ENCODE measurements around the gene PRELP. TPM values are rescaled to one million over a fixed set of nuclear protein-coding genes. Genes with fewer than 3 reads are reported as not detected.

PRELP gene
- total RNA-seq, 1 donor from 2014 or later, result 0.07 TPM

DNA sequence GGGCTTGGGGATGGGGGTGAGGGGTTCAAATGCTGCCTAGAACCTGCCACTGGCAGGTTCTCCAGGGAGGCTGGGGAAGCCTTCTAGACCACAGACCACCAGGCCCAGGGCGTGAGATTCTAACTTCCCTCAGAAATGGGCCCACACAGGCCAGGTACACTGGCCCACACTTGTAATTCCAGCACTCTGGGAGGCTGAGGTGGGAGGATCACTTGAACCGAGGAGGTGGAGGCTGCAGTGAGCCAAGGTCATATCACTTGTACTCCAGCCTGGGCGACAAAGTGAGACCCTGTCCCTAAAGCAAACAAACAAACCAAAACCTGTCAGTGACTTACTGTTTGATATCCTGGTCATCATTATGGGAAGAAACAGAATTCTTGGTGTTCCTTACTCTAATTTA lies 50.1 kb downstream of the PRELP start:
- no peak overlapping the region for H3K4me3 ChIP-seq (ENCODE audit: insufficient read depth, low read depth, low read length)
- Mint-ChIP-seq H3K9me3 (ENCODE audit: unreplicated experiment) (no peaks in the 10 kb centered on the region), H3K27me3 (ENCODE audit: low read depth, unreplicated experiment) (peaks cover 4% of the 10 kb centered on the region), H3K4me3 (ENCODE audit: unreplicated experiment) (no peak overlapping the region), H3K36me3 (ENCODE audit: low read depth, unreplicated experiment) (peaks cover 1% of the 10 kb centered on the region), H3K4me1 (ENCODE audit: low read depth, unreplicated experiment) (peaks cover 8% of the 10 kb centered on the region), H3K27ac (ENCODE audit: unreplicated experiment) (no peak overlapping the region)
- no peak overlapping the region for H3K27ac ChIP-seq (ENCODE audit: low read depth, low read length)
- no peaks in the 10 kb centered on the region for H3K79me2 ChIP-seq (ENCODE audit: insufficient read depth, low read length)
- H4K20me1 ChIP-seq (ENCODE audit: insufficient read depth, low read length), result no peaks in the 10 kb centered on the region
- no peaks in the 10 kb centered on the region for H3K9me3 ChIP-seq (ENCODE audit: insufficient read depth, low read depth, low read length)
- H2AFZ ChIP-seq (ENCODE audit: low read depth, low read length), result no peak overlapping the region
- peaks cover 21% of the 10 kb centered on the region for H3K4me1 ChIP-seq (ENCODE audit: insufficient read depth, low read length)
- no peak overlapping the region for H3K4me2 ChIP-seq (ENCODE audit: low read length)
- no peak overlapping the region for H3K9ac ChIP-seq (ENCODE audit: low read length)
- FAIRE-seq (no peak), DNase-seq (ENCODE audit: low read depth) (no peak)
- H3K36me3 ChIP-seq (ENCODE audit: insufficient read depth, low read length), result no peaks in the 10 kb centered on the region
- no peaks in the 10 kb centered on the region for H3K27me3 ChIP-seq (ENCODE audit: insufficient read depth, low read length)
- TF ChIP-seq EZH2 (IDR thresholded peaks at IDR 0.05; ENCODE audit: insufficient read depth, low read length) (no peak), CTCF (IDR thresholded peaks at IDR 0.05; ENCODE audit: insufficient read depth, low read depth, low read length) (no peak)

DNA sequence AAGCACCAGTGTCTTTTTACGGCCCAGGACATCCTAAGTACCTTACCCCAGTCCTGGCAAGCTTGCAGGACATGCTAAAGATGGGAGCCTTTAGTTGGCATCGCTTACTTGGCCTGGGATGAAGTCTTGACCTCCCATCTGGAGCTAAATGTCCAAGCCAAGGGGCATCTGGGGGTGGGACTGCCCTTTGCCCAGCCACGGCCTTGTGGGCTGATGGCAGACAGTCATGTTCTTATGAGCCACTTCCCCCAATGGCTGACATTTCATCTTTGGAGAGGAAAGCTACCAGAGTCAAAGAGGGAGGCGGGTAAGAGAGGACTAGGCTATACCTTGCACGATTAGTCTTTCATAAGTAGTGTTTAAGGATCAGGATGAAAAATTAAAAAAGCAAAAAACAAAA lies 50.5 kb downstream of the PRELP start:
- H3K4me3 Mint-ChIP-seq (ENCODE audit: unreplicated experiment), result no peak overlapping the region
- no peaks in the 10 kb centered on the region for H3K9me3 Mint-ChIP-seq (ENCODE audit: unreplicated experiment)
- no peak for TF ChIP-seq EZH2 (IDR thresholded peaks at IDR 0.05; ENCODE audit: insufficient read depth, low read length)
- no peak for TF ChIP-seq CTCF (IDR thresholded peaks at IDR 0.05; ENCODE audit: insufficient read depth, low read depth, low read length)
- H3K79me2 ChIP-seq (ENCODE audit: insufficient read depth, low read length), result no peaks in the 10 kb centered on the region
- no peaks in the 10 kb centered on the region for H3K36me3 ChIP-seq (ENCODE audit: insufficient read depth, low read length)
- no peak overlapping the region for H3K4me2 ChIP-seq (ENCODE audit: low read length)
- H3K36me3 Mint-ChIP-seq (ENCODE audit: low read depth, unreplicated experiment), result peaks cover 1% of the 10 kb centered on the region
- H3K4me1 Mint-ChIP-seq (ENCODE audit: low read depth, unreplicated experiment), result peaks cover 8% of the 10 kb centered on the region
- no peak overlapping the region for H3K4me3 ChIP-seq (ENCODE audit: insufficient read depth, low read depth, low read length)
- H3K27me3 ChIP-seq (ENCODE audit: insufficient read depth, low read length), result no peaks in the 10 kb centered on the region
- H3K27ac Mint-ChIP-seq (ENCODE audit: unreplicated experiment), result no peak overlapping the region
- H3K9me3 ChIP-seq (ENCODE audit: insufficient read depth, low read depth, low read length), result no peaks in the 10 kb centered on the region
- FAIRE-seq (no peak), DNase-seq (ENCODE audit: low read depth) (no peak)
- H3K27ac ChIP-seq (ENCODE audit: low read depth, low read length), result no peak overlapping the region
- peaks cover 16% of the 10 kb centered on the region for H3K4me1 ChIP-seq (ENCODE audit: insufficient read depth, low read length)
- no peak overlapping the region for H3K9ac ChIP-seq (ENCODE audit: low read length)
- H3K27me3 Mint-ChIP-seq (ENCODE audit: low read depth, unreplicated experiment), result peaks cover 4% of the 10 kb centered on the region
- H4K20me1 ChIP-seq (ENCODE audit: insufficient read depth, low read length), result no peaks in the 10 kb centered on the region
- H2AFZ ChIP-seq (ENCODE audit: low read depth, low read length), result no peak overlapping the region

- Histone ChIP-seq H3K9ac (ENCODE audit: low read length) (no peak overlapping the region), H3K36me3 (ENCODE audit: insufficient read depth, low read length) (no peaks in the 10 kb centered on the region), H4K20me1 (ENCODE audit: insufficient read depth, low read length) (no peaks in the 10 kb centered on the region), H3K4me3 (ENCODE audit: insufficient read depth, low read depth, low read length) (no peak overlapping the region), H3K79me2 (ENCODE audit: insufficient read depth, low read length) (no peaks in the 10 kb centered on the region), H3K9me3 (ENCODE audit: insufficient read depth, low read depth, low read length) (no peaks in the 10 kb centered on the region), H3K27me3 (ENCODE audit: insufficient read depth, low read length) (no peaks in the 10 kb centered on the region), H2AFZ (ENCODE audit: low read depth, low read length) (no peak overlapping the region), H3K4me1 (ENCODE audit: insufficient read depth, low read length) (peaks cover 12% of the 10 kb centered on the region), H3K27ac (ENCODE audit: low read depth, low read length) (no peak overlapping the region), H3K4me2 (ENCODE audit: low read length) (no peak overlapping the region)
- no peak overlapping the region for H3K27ac Mint-ChIP-seq (ENCODE audit: unreplicated experiment)
- H3K36me3 Mint-ChIP-seq (ENCODE audit: low read depth, unreplicated experiment), result peaks cover 1% of the 10 kb centered on the region
- no peak for TF ChIP-seq CTCF (IDR thresholded peaks at IDR 0.05; ENCODE audit: insufficient read depth, low read depth, low read length)
- TF ChIP-seq EZH2 (IDR thresholded peaks at IDR 0.05; ENCODE audit: insufficient read depth, low read length), result no peak
- FAIRE-seq (no peak), DNase-seq (ENCODE audit: low read depth) (no peak)
- H3K27me3 Mint-ChIP-seq (ENCODE audit: low read depth, unreplicated experiment), result peaks cover 4% of the 10 kb centered on the region
- H3K4me3 Mint-ChIP-seq (ENCODE audit: unreplicated experiment), result no peak overlapping the region
- peaks cover 8% of the 10 kb centered on the region for H3K4me1 Mint-ChIP-seq (ENCODE audit: low read depth, unreplicated experiment)
- H3K9me3 Mint-ChIP-seq (ENCODE audit: unreplicated experiment), result no peaks in the 10 kb centered on the region
These were observed 51.0 kb downstream of the PRELP start for GRCh38 chr1:203526572-203526971.

Measured in astrocyte (in vitro differentiated cells and primary cell).